Activated CD4-positive, alpha-beta T cell treated with anti-CD3 and anti-CD28 coated beads for 48 hours (primary cell): ENCODE measurements around the gene PARD3B.

Source experiments
- DNase-seq: peaks from one replicate; pipeline ENCODE4 v3.0.0-alpha.2; 2020

Gene PARD3B

DNA sequence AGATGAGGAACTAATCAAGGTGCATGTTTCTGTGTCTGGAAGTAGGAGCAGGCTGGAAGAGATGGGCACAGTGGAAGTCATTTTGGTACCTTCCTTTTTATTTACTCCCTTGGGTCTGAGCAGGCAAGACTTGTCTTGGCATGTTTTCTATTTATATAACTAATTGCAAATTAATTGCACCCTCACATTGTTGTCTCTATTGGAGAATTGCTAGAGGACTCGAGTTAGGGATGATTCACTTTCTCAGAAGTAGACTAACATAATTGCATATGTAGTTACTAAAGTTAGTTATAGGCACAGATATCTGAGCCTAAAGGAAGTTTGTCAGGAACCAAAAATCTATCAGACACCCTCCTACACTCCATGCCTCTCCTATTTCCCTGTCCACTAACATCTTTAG lies 1044.2 kb downstream of the PARD3B start:
- no peak for DNase-seq

- DNase-seq = no peak
Observed at GRCh38 chr2:205590759-205591158, 1045.5 kb downstream of the PARD3B start.

- no peak for DNase-seq
Observed at GRCh38 chr2:205593891-205594290, 1048.6 kb downstream of the PARD3B start.

DNA sequence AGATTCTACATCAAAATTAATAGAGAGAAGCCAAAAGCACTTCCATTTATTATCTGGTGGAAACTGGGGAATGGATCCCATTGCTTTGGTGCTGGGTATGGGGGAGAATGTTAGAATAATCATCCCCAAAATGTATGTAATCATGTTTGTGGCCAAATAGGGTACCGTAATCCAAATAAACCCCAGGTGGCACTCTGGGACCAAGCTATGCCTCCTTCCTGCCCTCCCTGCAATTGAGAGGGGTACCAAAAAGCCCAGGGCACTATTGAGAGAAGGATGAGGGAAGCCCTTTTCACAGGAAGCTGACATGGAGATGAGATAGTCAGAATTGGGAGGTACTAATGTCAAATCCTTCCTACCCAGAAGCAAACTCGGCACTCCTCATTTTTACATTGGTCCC lies 1051.3 kb downstream of the PARD3B start:
- no peak for DNase-seq

DNA sequence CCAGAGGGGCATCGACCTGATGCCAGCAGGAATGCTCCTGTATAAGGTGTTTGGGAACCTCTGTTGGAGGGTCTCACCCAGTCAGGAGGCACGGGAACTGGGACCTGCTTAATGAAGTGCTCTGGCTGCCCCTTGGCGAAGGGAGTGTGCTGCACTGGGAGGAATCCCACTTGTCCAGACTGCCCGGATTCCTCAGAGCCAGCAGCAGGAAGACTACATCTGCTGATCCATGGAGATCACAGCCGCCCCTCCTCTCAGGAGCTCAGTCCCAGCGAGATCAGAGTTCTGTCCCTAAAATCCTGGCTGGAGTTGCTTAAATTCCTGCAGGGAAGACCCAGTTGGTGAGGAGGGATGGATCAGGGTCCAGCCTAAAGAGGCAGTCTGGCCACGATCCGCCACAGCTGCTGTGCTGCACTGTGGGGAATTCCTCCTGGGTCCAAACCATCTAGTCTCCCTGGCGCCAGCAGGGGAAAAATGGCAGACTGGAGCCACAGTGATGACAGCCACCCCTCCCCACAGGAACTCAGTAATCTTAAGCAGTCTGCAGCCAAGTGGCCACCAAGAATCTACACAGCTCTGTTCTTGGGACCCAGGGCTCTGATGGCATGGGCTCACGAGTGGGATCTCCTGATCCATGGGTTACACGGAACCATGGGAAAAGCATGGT lies 1060.5 kb downstream of the PARD3B start:
- no peak for DNase-seq

DNA sequence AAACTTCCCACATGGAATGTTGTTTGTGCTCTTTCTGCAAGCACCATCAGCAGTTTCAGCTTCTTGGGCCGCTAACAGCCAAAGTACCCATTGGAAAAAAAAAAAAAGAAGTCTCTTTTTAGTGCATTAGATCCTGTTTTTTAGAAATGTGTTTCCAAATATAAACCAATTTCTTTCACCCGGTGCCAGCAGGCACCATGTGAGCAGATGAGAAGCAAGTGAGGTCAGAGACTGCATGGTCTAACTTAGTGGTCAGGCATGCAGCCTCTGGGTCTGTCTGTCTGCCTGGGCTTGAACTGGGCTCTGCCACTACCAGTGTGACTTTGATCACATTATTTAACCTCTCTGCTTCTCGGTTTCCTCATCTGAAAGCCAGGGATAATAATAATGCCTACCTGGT lies 1061.9 kb downstream of the PARD3B start:
- no peak for DNase-seq

DNA sequence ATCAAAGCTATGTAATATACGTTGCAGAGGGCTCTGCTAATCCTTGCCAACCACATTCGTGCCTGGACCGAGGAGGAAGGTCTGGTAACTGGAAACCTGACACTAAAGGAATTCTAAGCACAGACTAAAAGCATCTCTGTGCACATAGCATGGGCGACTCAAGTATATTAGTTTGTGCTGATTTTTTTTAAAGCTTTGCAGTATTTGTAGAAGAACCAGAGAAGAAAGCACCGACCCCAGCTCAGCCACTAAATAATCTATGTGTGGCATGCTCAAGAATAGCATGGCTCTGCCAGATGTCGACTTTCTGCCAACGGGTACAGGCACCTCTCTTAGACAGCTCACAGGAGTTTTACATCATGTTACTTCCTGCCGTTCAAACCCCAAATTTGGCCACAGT lies 1063.8 kb downstream of the PARD3B start:
- no peak for DNase-seq

- DNase-seq = no peak
Observed at GRCh38 chr2:205610437-205610836, 1065.2 kb downstream of the PARD3B start.

GRCh38 chr2:205612636-205613035 lies 1067.4 kb downstream of the PARD3B start:
- DNase-seq = peak; percentile 73

DNA sequence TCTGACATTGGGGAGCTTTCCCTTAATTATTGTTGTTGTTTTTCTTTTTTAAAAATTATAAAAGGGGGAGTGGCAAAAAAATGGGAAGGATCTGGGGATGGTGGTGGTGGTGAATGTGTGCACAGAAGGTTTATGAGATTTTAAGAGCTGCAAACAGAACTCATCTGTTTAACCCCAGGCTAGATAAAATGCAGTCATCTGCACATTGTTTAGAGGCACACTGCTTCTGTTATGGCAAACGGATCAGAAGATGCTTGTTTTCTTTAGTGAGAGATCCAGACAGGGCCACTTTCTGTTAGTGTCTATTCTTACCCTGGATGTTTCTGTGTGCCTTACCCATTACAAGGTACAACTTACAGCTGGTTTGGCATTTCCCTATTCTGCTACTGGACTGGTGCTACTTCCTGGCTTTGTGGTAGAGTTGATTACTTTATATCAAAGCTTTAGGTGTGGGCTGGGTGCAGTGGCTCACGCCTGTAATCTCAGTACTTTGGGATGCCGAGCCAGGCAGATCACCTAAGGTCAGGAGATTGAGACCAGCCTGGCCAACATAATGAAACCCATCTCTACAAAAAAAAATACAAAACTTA lies 1068.8 kb downstream of the PARD3B start:
- DNase-seq = no peak

- DNase-seq = no peak
Observed at GRCh38 chr2:205614965-205615364, 1069.7 kb downstream of the PARD3B start.

GRCh38 chr2:205617905-205618304 lies 1072.6 kb downstream of the PARD3B start:
- DNase-seq = no peak

- no peak for DNase-seq
Observed at GRCh38 chr2:205619600-205619999, 1074.3 kb downstream of the PARD3B start.

DNA sequence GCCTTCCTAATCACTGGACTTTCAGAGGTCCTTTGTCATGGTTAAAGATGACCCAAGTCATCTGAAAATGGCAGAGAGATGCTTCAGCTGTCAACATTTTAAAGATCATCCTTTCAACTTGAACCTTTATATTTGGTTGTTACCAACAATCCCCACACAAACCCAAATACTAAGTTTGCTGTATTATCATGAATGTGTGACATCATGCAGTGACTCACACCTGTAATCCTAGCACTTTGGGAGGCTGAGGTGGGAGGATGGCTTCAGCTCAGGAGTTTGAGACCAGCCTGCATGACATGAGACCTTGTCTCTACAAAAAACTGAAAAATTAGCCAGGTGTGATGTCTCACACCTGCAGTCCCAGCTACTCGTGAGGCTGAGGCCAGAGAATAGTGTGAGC lies 1081.8 kb downstream of the PARD3B start:
- DNase-seq = no peak

GRCh38 chr2:205628422-205628821 lies 1083.1 kb downstream of the PARD3B start:
- DNase-seq = no peak

- DNase-seq = no peak
Observed at GRCh38 chr2:205629091-205629776, 1084.0 kb downstream of the PARD3B start.

GRCh38 chr2:205633994-205634393 lies 1088.7 kb downstream of the PARD3B start:
- no peak for DNase-seq

DNA sequence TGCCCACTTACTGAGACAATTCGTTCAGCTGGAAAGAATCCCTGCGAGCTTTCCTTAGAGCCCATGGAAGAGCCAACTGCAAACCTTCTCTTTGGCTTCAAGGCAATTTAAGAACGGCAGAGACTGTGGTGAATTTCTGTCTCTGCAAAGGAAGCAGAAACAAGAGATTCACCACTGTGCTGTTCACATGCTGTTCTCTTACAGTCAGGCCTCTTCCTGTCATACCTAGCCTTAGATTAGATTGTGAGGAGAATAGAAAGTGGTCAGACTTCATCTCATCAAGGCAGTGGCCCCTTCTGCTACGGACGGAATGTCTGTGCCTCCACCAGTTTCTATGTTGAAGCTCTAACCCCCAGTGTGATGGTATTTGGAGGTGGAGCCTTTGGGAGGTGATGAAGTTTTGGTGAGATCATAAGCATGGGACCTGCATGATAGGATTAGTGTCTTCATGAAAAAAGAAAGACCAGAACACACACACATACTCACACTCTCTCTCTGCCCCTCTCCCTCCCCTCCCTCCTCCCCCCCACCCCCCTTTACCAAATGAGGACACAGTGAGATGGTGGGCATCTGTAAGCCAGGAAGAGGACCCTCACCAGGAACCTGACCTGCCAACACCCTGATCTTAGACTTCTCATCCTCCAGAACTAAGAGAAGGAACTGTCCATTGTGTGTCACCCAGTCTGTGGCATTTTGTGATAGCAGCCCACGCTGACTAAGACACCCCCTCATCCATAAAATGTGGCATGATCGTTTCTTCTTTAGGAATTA lies 1091.5 kb downstream of the PARD3B start:
- DNase-seq = no peak

- no peak for DNase-seq
Observed at GRCh38 chr2:205637320-205637602, 1092.0 kb downstream of the PARD3B start.

DNA sequence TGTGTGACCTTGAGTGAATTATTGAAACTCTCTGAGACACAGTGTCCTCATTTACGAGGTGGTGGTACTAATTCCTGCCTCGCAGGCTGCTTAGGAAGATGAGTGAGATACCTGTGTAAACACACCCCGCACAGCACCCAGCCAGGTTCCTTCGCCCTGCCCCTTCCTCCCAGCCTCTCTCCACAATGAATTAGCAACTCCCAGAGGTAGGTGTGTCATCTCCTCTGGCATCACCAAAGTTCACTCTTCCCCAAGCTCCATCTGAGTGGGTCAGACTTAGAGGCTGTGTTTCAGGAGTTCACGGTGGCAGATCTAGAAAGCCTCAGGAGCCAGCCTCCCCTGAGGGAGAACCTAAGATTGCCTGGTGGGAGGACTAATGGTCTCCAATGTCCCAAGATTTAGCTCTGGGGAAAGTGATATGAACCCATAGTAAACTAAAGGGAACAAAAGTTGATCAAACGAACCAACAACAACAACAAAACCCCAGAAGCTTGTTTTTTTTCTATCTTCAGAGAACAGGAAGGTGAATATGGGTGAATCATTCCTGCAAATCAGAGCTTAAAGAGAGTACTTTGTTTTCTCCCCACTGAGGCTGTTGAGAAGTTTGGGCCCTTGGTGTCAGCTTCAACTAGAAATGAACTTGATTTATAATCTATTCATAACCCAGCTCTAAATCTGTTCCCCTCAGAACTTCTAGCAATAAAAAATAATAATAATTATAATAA lies 1092.7 kb downstream of the PARD3B start:
- DNase-seq = no peak

- DNase-seq = no peak
Observed at GRCh38 chr2:205640716-205641115, 1095.4 kb downstream of the PARD3B start.

GRCh38 chr2:205642599-205643356 lies 1097.5 kb downstream of the PARD3B start:
- no peak for DNase-seq
